ENCODE results near the gene TMEM198.

The TMEM198 gene

DNA sequence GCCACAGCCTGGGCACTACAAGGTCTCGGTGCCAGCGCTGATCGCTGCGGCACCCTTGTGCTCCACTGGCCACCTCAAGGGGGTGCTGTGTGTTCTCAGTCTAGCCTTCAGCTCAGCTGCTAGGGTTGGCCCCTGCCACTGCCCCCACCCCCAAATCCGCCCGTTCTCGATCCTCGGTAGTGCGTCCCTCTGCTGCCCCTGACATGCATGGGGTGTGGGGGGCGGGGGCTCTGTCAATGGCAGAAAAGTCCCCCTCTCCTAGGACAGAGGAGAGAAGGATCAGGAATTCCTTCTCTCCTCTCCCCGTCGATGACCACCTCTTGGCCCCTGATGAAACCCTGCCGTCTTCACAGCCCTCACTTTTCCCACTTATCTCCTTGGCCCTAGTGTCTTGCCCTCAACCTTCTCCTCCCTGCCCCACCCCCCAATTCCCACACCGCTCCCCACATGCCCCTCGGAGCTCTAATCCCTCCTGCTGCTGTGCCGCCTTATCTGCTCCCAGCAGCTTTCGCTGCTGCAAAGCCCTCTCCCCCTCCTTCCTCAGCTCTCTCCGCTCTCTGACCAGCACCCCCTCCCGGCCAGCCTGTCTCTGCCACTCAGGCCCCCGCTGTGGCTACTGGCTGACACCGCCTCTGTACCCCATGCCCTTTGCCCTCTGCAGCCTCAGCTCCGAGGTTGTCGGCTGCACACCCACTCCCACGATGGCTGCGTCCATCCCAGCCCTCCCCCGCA lies 33.9 kb upstream of the TMEM198 start:
- no peak for DNase-seq (ENCODE audit: low read depth, low spot score)

DNA sequence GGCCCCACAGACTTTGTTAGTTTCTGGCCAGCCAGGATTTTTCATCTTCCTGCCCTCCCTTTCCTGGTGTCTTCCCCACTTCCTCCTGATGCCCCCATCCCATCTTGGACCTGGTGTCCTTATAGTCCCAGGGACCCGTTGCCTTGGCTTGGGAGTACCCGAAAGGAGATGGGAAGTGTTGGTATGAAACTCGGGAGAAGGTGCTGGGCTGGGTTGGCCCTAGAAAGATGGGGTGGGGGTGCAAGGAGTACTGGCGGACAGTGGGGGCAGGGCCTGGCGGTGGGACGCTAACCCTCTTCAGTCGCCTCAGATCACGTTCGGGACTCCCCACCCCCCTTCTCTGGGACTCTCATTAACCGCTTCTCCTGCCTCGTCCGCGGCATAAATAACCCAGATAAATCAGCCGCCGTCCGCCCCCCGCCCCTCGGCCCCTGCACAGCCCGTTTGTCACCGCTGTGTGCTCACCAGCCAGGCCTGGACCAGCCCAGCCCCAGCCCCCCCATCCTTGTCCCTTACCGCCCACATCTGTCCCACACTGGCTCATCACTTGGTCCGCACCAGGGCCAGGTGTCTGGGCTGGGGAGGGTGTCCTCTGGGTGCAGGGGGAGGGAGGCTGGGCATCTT lies 33.2 kb upstream of the TMEM198 start:
- DNase-seq (ENCODE audit: low read depth, low spot score), result no peak

DNA sequence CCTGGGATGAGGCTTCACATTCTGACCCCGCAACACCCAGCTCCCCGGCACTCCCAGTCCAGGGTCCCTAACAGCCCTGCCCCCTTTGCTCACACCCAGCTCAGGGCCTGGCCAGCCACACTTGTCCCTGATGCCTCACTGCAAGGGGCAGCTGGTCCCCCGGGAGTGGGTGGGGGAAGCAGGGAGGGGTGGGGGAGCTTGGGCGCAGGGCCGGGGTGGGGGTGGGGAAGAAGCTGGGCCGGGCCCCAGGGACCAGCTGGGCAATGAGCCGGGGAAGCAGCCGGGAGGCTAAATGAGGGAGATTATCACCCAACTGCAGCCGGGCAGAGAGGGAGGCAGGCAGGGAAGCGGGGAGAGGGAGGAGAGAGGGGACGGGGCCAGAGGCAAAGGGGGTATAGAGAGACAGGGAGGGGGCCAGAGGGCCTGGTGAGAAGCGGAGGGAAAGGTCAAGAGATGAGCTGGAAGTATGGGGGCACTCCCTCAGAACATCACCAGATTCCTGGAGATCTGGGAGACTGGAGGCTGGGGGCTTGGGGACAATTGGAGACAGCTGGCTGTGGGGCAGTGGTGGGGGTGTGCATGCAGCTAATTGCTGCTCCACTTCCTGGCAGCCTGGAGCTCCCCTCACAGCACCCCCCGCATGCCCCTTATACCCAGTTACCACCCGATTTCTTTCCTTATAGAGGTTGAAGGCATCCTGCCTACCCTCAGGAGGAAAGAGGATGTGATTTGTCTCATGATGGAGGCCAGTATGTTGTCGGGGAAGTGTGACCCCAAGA lies 32.1 kb upstream of the TMEM198 start:
- DNase-seq (ENCODE audit: low read depth, low spot score), result no peak

GRCh38 chr2:219512524-219513216 lies 31.2 kb upstream of the TMEM198 start:
- no peak for DNase-seq (ENCODE audit: low read depth, low spot score)

DNA sequence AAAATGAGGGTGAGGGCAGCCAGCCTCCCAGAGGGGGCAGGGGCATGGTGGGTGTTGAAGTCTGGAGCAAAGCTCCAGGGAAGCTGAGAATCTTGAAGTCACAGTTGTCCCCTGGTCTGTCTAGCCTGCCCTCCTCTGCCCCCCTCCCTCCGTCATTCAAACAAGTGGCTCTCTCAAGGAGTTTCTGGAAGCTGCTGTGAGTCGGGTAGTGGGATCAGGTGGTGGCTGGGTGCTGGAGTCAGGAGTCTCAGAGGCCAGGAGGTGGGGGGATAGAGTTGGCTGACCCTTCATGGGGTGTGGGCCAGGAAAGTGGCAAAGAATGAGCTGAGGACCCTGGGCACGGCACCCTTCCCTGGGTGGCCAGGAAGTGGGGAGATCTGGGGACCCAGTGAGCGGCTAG lies 30.0 kb upstream of the TMEM198 start:
- DNase-seq (ENCODE audit: low read depth, low spot score), result no peak

DNA sequence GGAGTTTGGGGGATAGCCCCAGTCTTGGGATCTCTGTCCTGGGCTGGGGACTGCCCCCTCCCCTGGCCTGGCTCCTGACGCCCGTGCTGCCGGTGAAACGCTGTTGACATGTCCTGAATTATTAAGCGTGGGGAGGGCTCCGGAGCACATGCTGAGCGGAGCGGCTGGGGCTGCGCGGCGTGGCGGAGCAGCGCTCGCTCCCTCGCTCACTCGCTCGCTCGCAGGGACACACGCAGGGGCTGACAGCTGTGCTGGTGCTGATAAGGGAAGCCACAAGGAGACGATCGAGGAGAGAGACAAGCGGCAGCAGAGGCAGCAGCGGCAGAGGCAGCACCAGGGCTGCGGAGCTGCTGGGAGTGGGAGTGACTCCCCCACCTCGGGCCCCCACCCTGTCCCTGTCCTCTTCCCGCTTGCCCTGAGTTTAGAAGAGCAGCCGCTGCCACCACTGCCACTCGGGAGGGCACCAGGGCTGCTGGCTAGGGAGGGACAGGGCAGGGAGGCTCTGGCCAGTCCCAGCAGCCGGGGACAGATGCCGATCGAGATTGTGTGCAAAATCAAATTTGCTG lies 29.5 kb upstream of the TMEM198 start, which contains the start of gene ASIC4:
Gene ASIC4 (plus strand): TSS at position 287 of the 566 bp plus-strand sequence. CDS start 243 bp downstream, at position 530.
- no peak for DNase-seq (ENCODE audit: low read depth, low spot score)

- DNase-seq (ENCODE audit: low read depth, low spot score), result no peak
Observed at GRCh38 chr2:219514836-219515235, 29.0 kb upstream of the TMEM198 start.

- DNase-seq (ENCODE audit: low read depth, low spot score), result no peak
Observed at GRCh38 chr2:219515874-219516629, 27.8 kb upstream of the TMEM198 start.

GRCh38 chr2:219516888-219517287 lies 26.9 kb upstream of the TMEM198 start:
- DNase-seq (ENCODE audit: low read depth, low spot score), result no peak

DNA sequence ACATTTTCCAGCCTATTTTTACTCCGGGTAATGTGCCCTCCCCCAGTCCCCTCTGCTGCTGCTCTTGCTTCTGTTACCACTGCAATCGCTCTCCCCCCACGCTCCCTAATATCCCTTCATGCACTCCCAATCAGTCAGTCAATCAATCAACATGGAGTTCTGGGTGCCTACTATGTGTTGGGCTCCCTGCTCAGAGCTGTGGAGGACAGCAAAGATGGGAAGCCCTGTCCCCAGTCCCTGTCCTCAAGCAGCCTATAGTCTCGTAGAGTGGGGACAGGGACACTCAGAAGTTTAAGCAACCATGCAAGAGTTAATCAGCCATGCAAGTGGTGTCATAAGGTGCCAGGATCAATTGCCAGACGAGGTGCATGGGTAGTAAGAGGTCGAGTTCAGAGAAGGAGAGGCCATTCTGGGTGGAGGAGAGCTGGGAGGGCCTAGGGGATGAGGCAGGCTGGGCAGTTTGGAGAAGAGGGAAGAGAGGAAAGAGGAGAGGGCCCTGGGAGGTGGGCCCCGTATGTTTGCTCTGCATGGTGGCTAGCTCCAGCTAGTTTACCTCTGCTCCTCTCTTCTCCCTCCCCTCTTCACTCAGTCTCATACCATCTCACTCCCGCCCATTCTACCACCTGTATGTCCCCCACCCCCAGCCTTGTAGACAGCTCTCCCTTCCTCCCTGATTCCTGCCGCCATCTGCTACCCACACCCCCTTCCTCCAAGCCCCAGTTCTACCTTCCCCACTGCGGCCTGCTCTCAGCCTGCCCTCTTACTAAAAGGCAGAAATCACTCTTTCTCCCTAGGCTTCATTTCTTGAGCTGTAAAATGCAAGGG lies 25.7 kb upstream of the TMEM198 start:
- no peak for DNase-seq (ENCODE audit: low read depth, low spot score)

DNA sequence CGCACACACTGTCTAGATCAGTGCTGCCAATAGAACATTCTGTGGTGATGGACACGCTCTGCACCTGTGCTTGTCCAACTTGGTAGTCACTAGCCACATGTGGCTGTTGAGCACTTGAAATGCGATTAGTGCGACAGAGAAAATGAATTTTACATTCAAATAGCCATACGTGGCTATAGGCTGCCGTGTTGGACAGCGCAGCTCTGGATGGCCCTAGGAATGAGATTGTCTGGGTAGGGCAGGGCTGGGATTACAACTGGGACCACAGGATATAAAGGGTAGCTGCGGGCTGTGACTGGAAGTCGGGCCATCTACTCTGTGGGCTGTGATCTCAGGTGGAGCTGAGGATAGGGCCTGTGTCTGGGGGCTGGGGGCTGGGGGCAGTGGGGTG lies 24.3 kb upstream of the TMEM198 start:
- no peak for DNase-seq (ENCODE audit: low read depth, low spot score)

DNA sequence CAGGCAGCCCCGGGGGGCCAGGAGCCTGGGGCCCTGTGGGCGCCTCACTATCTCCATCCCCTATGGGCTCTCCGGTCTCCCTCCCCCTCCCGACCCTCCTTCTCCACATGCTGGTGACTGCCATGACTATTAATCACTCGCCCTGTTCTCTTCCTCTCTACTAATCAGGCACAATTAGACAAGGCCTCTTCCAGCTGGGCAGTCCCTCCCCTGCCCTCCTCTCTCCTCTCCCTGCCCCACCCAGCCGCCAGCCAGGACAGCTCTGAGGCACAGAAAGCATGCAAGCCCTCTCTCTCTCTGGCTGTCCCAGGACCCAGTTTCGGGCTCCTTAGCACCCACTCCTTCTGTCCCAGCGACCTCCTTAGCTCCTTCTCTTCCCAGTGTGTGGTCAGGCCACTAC lies 23.7 kb upstream of the TMEM198 start:
- no peak for DNase-seq (ENCODE audit: low read depth, low spot score)

- no peak for DNase-seq (ENCODE audit: low read depth, low spot score)
Observed at GRCh38 chr2:219521066-219521880, 22.6 kb upstream of the TMEM198 start.

DNA sequence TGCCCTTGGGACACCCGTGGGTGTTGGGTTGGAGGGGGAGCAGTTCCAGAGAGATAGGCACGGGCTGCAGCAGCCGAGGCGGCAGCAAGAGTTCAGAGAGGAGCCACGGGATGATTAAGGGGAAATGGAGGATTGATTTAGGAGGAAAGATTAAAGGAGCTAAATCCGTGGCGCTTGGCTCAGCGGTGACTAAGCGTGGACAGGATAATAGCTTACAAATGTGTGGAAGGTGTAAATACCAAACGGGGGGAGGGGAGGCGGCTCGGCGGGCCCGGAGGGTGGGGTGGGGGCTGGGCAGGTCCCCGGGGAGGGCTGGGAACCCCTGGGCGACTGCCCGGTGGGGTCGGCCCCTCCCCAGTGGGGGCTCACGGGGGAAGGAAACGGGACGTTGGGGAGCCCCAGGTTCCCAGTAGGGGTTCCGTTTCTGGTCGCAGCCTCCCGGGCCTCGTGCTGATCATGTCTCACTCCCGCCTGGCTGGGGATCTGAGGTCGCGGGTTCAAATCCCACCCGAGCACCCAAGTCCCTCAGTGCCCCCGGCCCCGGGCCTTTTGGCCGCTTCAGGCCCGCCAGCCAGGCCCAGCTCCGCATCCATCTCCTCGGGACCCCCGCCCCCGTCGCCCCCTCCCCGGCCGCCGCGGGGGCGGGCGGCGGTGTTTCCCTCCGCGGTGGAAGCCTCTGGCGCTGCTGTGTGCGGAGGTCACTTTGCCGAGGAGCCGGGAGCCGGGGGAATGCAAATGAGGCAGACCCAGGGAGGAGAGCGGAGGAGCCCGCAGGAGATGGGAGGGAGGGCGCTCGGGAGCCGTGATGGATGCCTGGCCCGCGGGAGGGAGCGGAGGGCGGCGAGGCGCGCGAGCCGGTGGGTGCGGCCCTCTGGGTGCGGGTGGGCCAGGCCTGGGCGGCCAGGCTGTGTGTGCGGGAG lies 21.5 kb upstream of the TMEM198 start:
- DNase-seq (ENCODE audit: low read depth, low spot score), result no peak

DNA sequence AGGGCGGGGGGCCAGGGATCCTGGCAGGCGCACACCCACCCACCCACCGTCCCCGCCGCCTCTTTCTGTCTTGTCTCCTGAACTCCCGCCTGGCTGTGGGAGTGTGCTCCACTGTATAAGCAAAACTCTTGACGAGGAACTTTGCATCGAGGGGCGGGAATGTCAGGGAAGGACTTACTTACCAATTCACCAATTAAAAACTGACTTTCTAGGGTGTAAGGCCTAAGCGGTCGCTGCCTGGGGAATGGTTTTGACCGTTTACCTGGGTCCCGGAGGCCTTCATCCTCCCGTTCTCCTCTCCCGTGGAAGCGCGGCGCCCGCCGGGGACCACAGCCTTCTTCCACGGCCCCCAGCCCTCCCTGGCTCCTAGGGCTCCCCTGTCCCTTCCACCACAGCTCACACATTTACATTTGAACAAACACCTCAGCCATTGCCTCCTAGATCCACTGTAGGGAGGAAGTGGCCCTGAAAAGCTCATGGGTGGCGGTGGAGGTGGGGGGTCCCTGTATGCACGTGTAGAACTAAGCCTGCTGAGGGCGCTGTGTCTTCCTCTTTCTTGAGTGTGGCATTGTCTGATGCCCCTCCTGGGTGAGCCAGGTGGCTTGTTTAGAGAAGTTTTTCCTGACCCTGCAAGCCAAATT lies 20.7 kb upstream of the TMEM198 start:
- DNase-seq (ENCODE audit: low read depth, low spot score), result no peak

DNA sequence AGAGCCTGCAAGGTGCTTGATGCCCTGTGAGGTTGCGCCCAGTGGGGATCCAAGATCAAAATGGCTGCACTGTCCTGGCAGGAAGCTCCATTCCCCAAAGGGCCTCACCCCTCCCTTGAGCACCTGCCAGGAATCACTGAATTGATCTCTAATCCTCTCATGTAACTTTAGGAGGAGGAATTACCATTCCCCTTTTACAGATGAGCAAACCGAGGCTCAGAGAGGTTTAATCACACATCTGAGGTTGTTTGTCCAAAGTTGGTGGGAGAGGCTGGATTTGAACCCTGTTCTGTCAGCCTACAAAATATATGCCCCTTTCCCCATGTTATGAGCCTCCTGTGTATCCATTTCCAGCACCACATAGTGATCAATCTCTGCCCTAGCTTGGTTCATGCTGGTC lies 19.0 kb upstream of the TMEM198 start:
- no peak for DNase-seq (ENCODE audit: low read depth, low spot score)

DNA sequence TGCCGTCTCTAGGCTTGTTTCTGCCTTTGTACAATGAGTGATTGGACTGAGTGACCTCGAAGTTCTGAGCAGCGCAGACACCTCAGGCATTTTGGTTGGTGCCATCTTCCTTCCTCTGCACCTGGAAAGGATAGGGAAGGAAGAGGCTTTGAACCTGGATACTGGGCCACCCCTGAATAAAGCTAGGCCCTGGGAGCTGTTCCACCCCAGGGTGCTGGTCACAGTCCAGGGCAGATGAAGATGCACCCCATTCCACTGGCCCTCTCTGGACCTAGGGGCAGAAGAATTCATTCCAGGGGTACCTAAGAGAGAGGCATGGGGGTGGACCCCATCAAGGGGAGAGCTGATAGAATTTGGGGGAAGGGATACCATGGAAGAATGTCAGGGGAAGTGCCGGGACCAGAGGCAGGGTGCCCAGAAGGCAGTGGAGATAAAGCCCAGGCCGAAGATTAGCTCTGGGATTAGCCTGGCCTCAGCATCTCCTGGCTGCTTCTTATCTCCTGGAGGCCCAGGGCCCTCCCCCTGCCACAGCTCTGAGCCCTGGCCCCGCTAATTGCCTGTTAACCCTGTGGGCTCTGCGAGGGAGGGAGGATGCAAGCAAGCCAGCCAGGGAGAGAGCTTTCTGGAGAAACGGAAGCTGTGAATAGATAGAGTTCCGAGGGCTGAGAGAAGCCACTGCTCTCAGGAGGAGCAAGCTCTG lies 18.1 kb upstream of the TMEM198 start:
- no peak for DNase-seq (ENCODE audit: low read depth, low spot score)

Data from smooth muscle cell of the brain vasculature (primary cell).